Measurements from ENCODE around the gene MRGPRG. TPM values are rescaled to one million over a fixed set of nuclear protein-coding genes. Genes with fewer than 3 reads are reported as not detected.

Gene MRGPRG
- total RNA-seq, 1 experiment from 2014 or later = not detected

- no peak for TF ChIP-seq ELF4 (CRISPR knock-in tag; IDR thresholded peaks at IDR 0.05; ENCODE audit: low read depth)
- no peak for TF ChIP-seq ZNF512 (CRISPR knock-in tag; IDR thresholded peaks at IDR 0.05; ENCODE audit: borderline replicate concordance)
- no peak for TF ChIP-seq PRDM15 (CRISPR knock-in tag; IDR thresholded peaks at IDR 0.05)
- 0 out of 2 replicates have a peak, but pooled peaks have one; percentile 38 for TF ChIP-seq ZBTB21 (CRISPR knock-in tag; IDR thresholded peaks at IDR 0.05; ENCODE audit: borderline replicate concordance)
- TF ChIP-seq NFATC4 (CRISPR knock-in tag; IDR thresholded peaks at IDR 0.05) = no peak
- TF ChIP-seq ZNF532 (CRISPR knock-in tag; IDR thresholded peaks at IDR 0.05; ENCODE audit: borderline replicate concordance) = no peak
- no peak for TF ChIP-seq ZNF425 (CRISPR knock-in tag; conservative IDR thresholded peaks at IDR 0.05)
Measured at GRCh38 chr11:3203221-3204043, 15.2 kb downstream of the MRGPRG start (continued).

GRCh38 chr11:3202759-3203158 is 15.9 kb downstream of the MRGPRG start:
- ChIA-PET CTCF (interaction anchor here (0.7 to 3.2 kb wide), 6 partner anchors 13 to 68 kb away, joined by 3 to 10 read pairs (median 6); no protein-coding TSS in a partner anchor), POLR2A (no interaction called here)
- H3K27me3 Mint-ChIP-seq (ENCODE audit: low read depth) = peaks cover 42% of the 10 kb centered on the region
- H3K27ac Mint-ChIP-seq = no peak overlapping the region
- H3K9me3 Mint-ChIP-seq = no peaks in the 10 kb centered on the region
- ATAC-seq (peak; percentile 16), DNase-seq (ENCODE audit: low spot score) (no peak)
- no peaks in the 10 kb centered on the region for H3K36me3 Mint-ChIP-seq
- H3K4me3 Mint-ChIP-seq = peak overlapping the region; percentile 54
- peaks cover 10% of the 10 kb centered on the region for H3K4me1 Mint-ChIP-seq
- TF ChIP-seq FOXK1 (CRISPR knock-in tag; IDR thresholded peaks at IDR 0.05) (no peak), RORB (CRISPR knock-in tag; IDR thresholded peaks at IDR 0.05) (no peak), RELA (CRISPR knock-in tag; IDR thresholded peaks at IDR 0.05; ENCODE audit: borderline replicate concordance) (no peak), AFF4 (CRISPR knock-in tag; IDR thresholded peaks at IDR 0.05; ENCODE audit: borderline replicate concordance) (no peak), MYBL2 (CRISPR knock-in tag; IDR thresholded peaks at IDR 0.05) (no peak), NR1H2 (CRISPR knock-in tag; IDR thresholded peaks at IDR 0.05) (no peak), MLX (CRISPR knock-in tag; IDR thresholded peaks at IDR 0.05) (no peak), SOX15 (CRISPR knock-in tag; IDR thresholded peaks at IDR 0.05) (no peak)
